SU-DHL-6 (cell line): Measurements from ENCODE around the gene CNTNAP5.

Experiments used
- H2AFZ ChIP-seq: fragments of 200-600 bp; sonication (generic); 2 replicates; pipeline ENCODE4 v1.6.1; 2014; ENCODE audit warnings: low read depth, mild to moderate bottlenecking, moderate library complexity, mixed read lengths, antibody characterized with exemption, low read length; ENCODE audit not compliant: severe bottlenecking
- H3F3A ChIP-seq: fragments of 200-600 bp; shearing (Covaris generic); 2 replicates; pipeline ENCODE4 v1.6.0; 2016; ENCODE audit warnings: antibody characterized with exemption, mild to moderate bottlenecking; ENCODE audit not compliant: insufficient read depth
- H3K27ac ChIP-seq: fragments of 200-600 bp; sonication (generic); 2 replicates; pipeline ENCODE4 v1.5.1; 2016; ENCODE audit warnings: low read depth, mild to moderate bottlenecking, low read length, moderate library complexity, mixed read lengths
- H3K27me3 ChIP-seq: fragments of 200-600 bp; sonication (generic), shearing (Covaris generic); 2 replicates; pipeline ENCODE4 v1.6.0; 2014; ENCODE audit warnings: mild to moderate bottlenecking, low read length
- H3K36me3 ChIP-seq: fragments of 200-600 bp; sonication (generic); 2 replicates; pipeline ENCODE4 v1.6.1; 2014; ENCODE audit warnings: mild to moderate bottlenecking, low read length, mixed read lengths
- H3K4me2 ChIP-seq: fragments of 300-600, 200-600 bp; shearing (Covaris generic), sonication (generic); 2 replicates; pipeline ENCODE4 v1.6.0; 2014; ENCODE audit warnings: low read length, low read depth, mild to moderate bottlenecking; ENCODE audit not compliant: poor library complexity, severe bottlenecking
- H3K4me3 ChIP-seq: fragments of 200-600 bp; sonication (generic); 2 replicates; pipeline ENCODE4 v1.5.1; 2014; ENCODE audit warnings: antibody characterized with exemption, low read length, mild to moderate bottlenecking, mixed read lengths; ENCODE audit not compliant: insufficient read depth, poor library complexity, severe bottlenecking
- H3K79me2 ChIP-seq: fragments of 200-600 bp; sonication (generic); 2 replicates; pipeline ENCODE4 v1.6.1; 2014; ENCODE audit warnings: mild to moderate bottlenecking, low read length, moderate library complexity; ENCODE audit not compliant: insufficient read depth
- H3K9ac ChIP-seq: fragments of 200-600 bp; sonication (generic); 2 replicates; pipeline ENCODE4 v1.7.0; 2014; ENCODE audit warnings: mild to moderate bottlenecking, low read length
- H3K9me2 ChIP-seq: fragments of 200-600 bp; sonication (generic); replicated peaks from 2 replicates; pipeline ENCODE4 v1.6.1; 2014; ENCODE audit warnings: low read length; ENCODE audit not compliant: insufficient read depth
- H3K9me3 ChIP-seq: fragments of 200-600 bp; sonication (generic); 2 replicates; pipeline ENCODE4 v1.6.1; 2014; ENCODE audit warnings: low read length, mixed read lengths; ENCODE audit not compliant: insufficient read depth
- H4K20me1 ChIP-seq: fragments of 200-600 bp; sonication (generic); 2 replicates; pipeline ENCODE4 v1.6.1; 2014; ENCODE audit warnings: low read depth, mild to moderate bottlenecking, antibody characterized with exemption, low read length, moderate library complexity, mixed read lengths
- CTCF ChIP-seq: fragments of 200-600 bp; sonication (generic); IDR thresholded peaks from one replicate; pipeline ENCODE4 v1.5.1; 2017; ENCODE audit warnings: antibody characterized with exemption, mild to moderate bottlenecking, low read length, moderate library complexity; ENCODE audit not compliant: insufficient read depth, poor library complexity, severe bottlenecking
- EZH2phosphoT487 ChIP-seq: fragments of 200-600 bp; sonication (generic), shearing (Covaris generic); conservative IDR thresholded peaks from 2 replicates; pipeline ENCODE4 v1.6.1; 2018; ENCODE audit warnings: mild to moderate bottlenecking, antibody characterized with exemption, low read length, moderate library complexity, mixed read lengths

CNTNAP5 gene

GRCh38 chr2:124186801-124187200, 161.7 kb downstream of the CNTNAP5 start:
- Histone ChIP-seq H3K9me3 (no peaks in the 10 kb centered on the region), H3K79me2 (no peaks in the 10 kb centered on the region), H3K4me2 (no peak overlapping the region), H3F3A (no peaks in the 10 kb centered on the region), H3K27me3 (no peaks in the 10 kb centered on the region), H3K9ac (no peak overlapping the region), H2AFZ (no peak overlapping the region), H3K27ac (no peak overlapping the region), H4K20me1 (no peaks in the 10 kb centered on the region), H3K36me3 (no peaks in the 10 kb centered on the region), H3K4me3 (no peak overlapping the region), H3K9me2 (no peaks in the 10 kb centered on the region)
- no peak for TF ChIP-seq CTCF
- TF ChIP-seq EZH2phosphoT487, result no peak

- no peak overlapping the region for H3K27ac ChIP-seq
- H2AFZ ChIP-seq, result no peak overlapping the region
- H3K9me3 ChIP-seq, result no peaks in the 10 kb centered on the region
- H3K4me3 ChIP-seq, result no peak overlapping the region
- no peaks in the 10 kb centered on the region for H3K36me3 ChIP-seq
- H3K9me2 ChIP-seq, result no peaks in the 10 kb centered on the region
- no peak overlapping the region for H3K4me2 ChIP-seq
- no peaks in the 10 kb centered on the region for H3K79me2 ChIP-seq
- no peaks in the 10 kb centered on the region for H3K27me3 ChIP-seq
- no peaks in the 10 kb centered on the region for H3F3A ChIP-seq
- TF ChIP-seq CTCF (no peak), EZH2phosphoT487 (no peak)
- H4K20me1 ChIP-seq, result no peaks in the 10 kb centered on the region
- H3K9ac ChIP-seq, result no peak overlapping the region
Observed at GRCh38 chr2:124187948-124188347, 162.9 kb downstream of the CNTNAP5 start.

- no peaks in the 10 kb centered on the region for H3K9me3 ChIP-seq
- H3K27ac ChIP-seq, result no peak overlapping the region
- H3K4me2 ChIP-seq, result no peak overlapping the region
- H3F3A ChIP-seq, result no peaks in the 10 kb centered on the region
- H3K36me3 ChIP-seq, result no peaks in the 10 kb centered on the region
- H3K27me3 ChIP-seq, result no peaks in the 10 kb centered on the region
- no peak overlapping the region for H3K9ac ChIP-seq
- no peak overlapping the region for H3K4me3 ChIP-seq
- no peak overlapping the region for H2AFZ ChIP-seq
- H3K9me2 ChIP-seq, result no peaks in the 10 kb centered on the region
- no peaks in the 10 kb centered on the region for H4K20me1 ChIP-seq
- TF ChIP-seq CTCF (no peak), EZH2phosphoT487 (no peak)
- no peaks in the 10 kb centered on the region for H3K79me2 ChIP-seq
Observed at GRCh38 chr2:124193706-124194105, 168.6 kb downstream of the CNTNAP5 start.
